Activated naive CD8-positive, alpha-beta T cell treated with anti-CD3 and anti-CD28 coated beads for 36 hours (primary cell): ENCODE data around the gene ZNRD2. TPM values are rescaled to one million over a fixed set of nuclear protein-coding genes. Genes with fewer than 3 reads are reported as not detected.
A peak's percentile ranks its signal among the peaks of the same experiment; 100 is the strongest.

Source experiments
- DNase-seq: peaks from one replicate; pipeline ENCODE4 v3.0.0; 2021
- H3K27ac Mint-ChIP-seq: one replicate; pipeline ENCODE4 v1.8.0; 2022; ENCODE audit warnings: mild to moderate bottlenecking, moderate library complexity, mixed read lengths
- H3K27me3 Mint-ChIP-seq: one replicate; pipeline ENCODE4 v1.8.0; 2022; ENCODE audit warnings: mild to moderate bottlenecking, mixed read lengths
- H3K36me3 Mint-ChIP-seq: one replicate; pipeline ENCODE4 v1.8.0; 2021; ENCODE audit warnings: mild to moderate bottlenecking, mixed read lengths
- H3K4me1 Mint-ChIP-seq: one replicate; pipeline ENCODE4 v1.8.0; 2021; ENCODE audit warnings: mixed read lengths
- H3K4me3 Mint-ChIP-seq: one replicate; pipeline ENCODE4 v1.8.0; 2022; ENCODE audit warnings: mild to moderate bottlenecking, moderate library complexity, mixed read lengths
- H3K9me3 Mint-ChIP-seq: one replicate; pipeline ENCODE4 v1.8.0; 2022; ENCODE audit warnings: mixed read lengths
- total RNA-seq, 2 experiments: library from RNA; stranded (reverse); gene quantifications; one replicate each; pipeline ENCODE4 v1.2.3, GENCODE V29; 2021

Gene ZNRD2
- total RNA-seq, 2 experiments from 2014 or later: 59.1 to 63.3 TPM

GRCh38 chr11:65611028-65611757, 40.9 kb downstream of the ZNRD2 start:
- Mint-ChIP-seq H3K4me1 (peaks cover 41% of the 10 kb centered on the region), H3K36me3 (peaks cover 20% of the 10 kb centered on the region)

GRCh38 chr11:65611758-65612603, 41.7 kb downstream of the ZNRD2 start:
- Mint-ChIP-seq H3K36me3 (peaks cover 25% of the 10 kb centered on the region), H3K9me3 (no peaks in the 10 kb centered on the region), H3K4me1 (peaks cover 43% of the 10 kb centered on the region), H3K4me3 (peak overlapping the region; percentile 95), H3K27me3 (no peaks in the 10 kb centered on the region), H3K27ac (peak overlapping the region; percentile 80)
- DNase-seq: no peak

More at GRCh38 chr11:65611028-65611757, 40.9 kb downstream of the ZNRD2 start:
- Mint-ChIP-seq H3K27me3 (no peaks in the 10 kb centered on the region), H3K27ac (peak overlapping the region; percentile 70), H3K9me3 (no peaks in the 10 kb centered on the region), H3K4me3 (peak overlapping the region; percentile 95)
- DNase-seq: no peak

- Mint-ChIP-seq H3K4me3 (peak overlapping the region; percentile 95), H3K27me3 (no peaks in the 10 kb centered on the region), H3K4me1 (peaks cover 49% of the 10 kb centered on the region), H3K9me3 (no peaks in the 10 kb centered on the region), H3K36me3 (peaks cover 25% of the 10 kb centered on the region), H3K27ac (peak overlapping the region; percentile 80)
- DNase-seq: no peak
These were observed 42.4 kb downstream of the ZNRD2 start for GRCh38 chr11:65612691-65613090.

GRCh38 chr11:65613091-65613928, 43.0 kb downstream of the ZNRD2 start:
- Mint-ChIP-seq H3K27me3 (no peaks in the 10 kb centered on the region), H3K4me1 (peaks cover 49% of the 10 kb centered on the region), H3K27ac (peak overlapping the region; percentile 80), H3K9me3 (no peaks in the 10 kb centered on the region), H3K4me3 (peak overlapping the region; percentile 95), H3K36me3 (peaks cover 25% of the 10 kb centered on the region)
- peak; percentile 29 for DNase-seq

- peak; percentile 100 for DNase-seq
- Mint-ChIP-seq H3K36me3 (peaks cover 24% of the 10 kb centered on the region), H3K27ac (peak within 1 kb of the TSS; percentile 98), H3K4me1 (peaks cover 42% of the 10 kb centered on the region), H3K9me3 (no peaks in the 10 kb centered on the region), H3K4me3 (peak within 1 kb of the TSS; percentile 99), H3K27me3 (no peaks in the 10 kb centered on the region)
These were observed 45.1 kb downstream of the ZNRD2 start, which contains the start of gene PCNX3 for GRCh38 chr11:65615229-65615949. TSS of gene PCNX3 (plus strand) at chr11:65615776. CDS start at chr11:65616312, 536 bp downstream.

GRCh38 chr11:65615950-65616574, 45.8 kb downstream of the ZNRD2 start:
- Mint-ChIP-seq H3K9me3 (no peaks in the 10 kb centered on the region), H3K27ac (peak overlapping the region; percentile 98), H3K36me3 (peaks cover 23% of the 10 kb centered on the region), H3K27me3 (no peaks in the 10 kb centered on the region), H3K4me3 (peak overlapping the region; percentile 99), H3K4me1 (peaks cover 37% of the 10 kb centered on the region)
- peak; percentile 70 for DNase-seq

GRCh38 chr11:65616575-65617001, 46.3 kb downstream of the ZNRD2 start:
- peak overlapping the region; percentile 99 for H3K4me3 Mint-ChIP-seq
- DNase-seq: peak; percentile 50
- H3K36me3 Mint-ChIP-seq: peaks cover 22% of the 10 kb centered on the region
- peak overlapping the region; percentile 97 for H3K27ac Mint-ChIP-seq
- H3K4me1 Mint-ChIP-seq: peaks cover 33% of the 10 kb centered on the region
- H3K27me3 Mint-ChIP-seq: no peaks in the 10 kb centered on the region
- H3K9me3 Mint-ChIP-seq: no peaks in the 10 kb centered on the region

GRCh38 chr11:65617136-65617850, 47.0 kb downstream of the ZNRD2 start:
- H3K27ac Mint-ChIP-seq: peak overlapping the region; percentile 97
- H3K27me3 Mint-ChIP-seq: no peaks in the 10 kb centered on the region
- H3K4me1 Mint-ChIP-seq: peaks cover 28% of the 10 kb centered on the region
- peaks cover 23% of the 10 kb centered on the region for H3K36me3 Mint-ChIP-seq
- DNase-seq: no peak
- no peaks in the 10 kb centered on the region for H3K9me3 Mint-ChIP-seq
- peak overlapping the region; percentile 99 for H3K4me3 Mint-ChIP-seq

- Mint-ChIP-seq H3K9me3 (no peaks in the 10 kb centered on the region), H3K4me1 (peaks cover 19% of the 10 kb centered on the region), H3K27me3 (no peaks in the 10 kb centered on the region), H3K4me3 (no peak overlapping the region), H3K36me3 (peaks cover 17% of the 10 kb centered on the region), H3K27ac (no peak overlapping the region)
- DNase-seq: no peak
These were observed 47.9 kb downstream of the ZNRD2 start for GRCh38 chr11:65617990-65618751.

GRCh38 chr11:65618763-65619162, 48.5 kb downstream of the ZNRD2 start:
- no peaks in the 10 kb centered on the region for H3K9me3 Mint-ChIP-seq
- H3K4me3 Mint-ChIP-seq: no peak overlapping the region
- H3K36me3 Mint-ChIP-seq: peaks cover 15% of the 10 kb centered on the region
- peak overlapping the region; percentile 42 for H3K27ac Mint-ChIP-seq
- H3K27me3 Mint-ChIP-seq: no peaks in the 10 kb centered on the region
- no peak for DNase-seq
- peaks cover 19% of the 10 kb centered on the region for H3K4me1 Mint-ChIP-seq

GRCh38 chr11:65619281-65619928, 49.1 kb downstream of the ZNRD2 start:
- Mint-ChIP-seq H3K27ac (no peak overlapping the region), H3K9me3 (no peaks in the 10 kb centered on the region), H3K4me3 (no peak overlapping the region), H3K27me3 (no peaks in the 10 kb centered on the region), H3K4me1 (peaks cover 19% of the 10 kb centered on the region), H3K36me3 (peaks cover 15% of the 10 kb centered on the region)
- no peak for DNase-seq

GRCh38 chr11:65620666-65621065, 50.4 kb downstream of the ZNRD2 start:
- H3K27me3 Mint-ChIP-seq: no peaks in the 10 kb centered on the region
- peaks cover 19% of the 10 kb centered on the region for H3K4me1 Mint-ChIP-seq
- no peak for DNase-seq
- no peak overlapping the region for H3K27ac Mint-ChIP-seq
- no peaks in the 10 kb centered on the region for H3K9me3 Mint-ChIP-seq
- H3K36me3 Mint-ChIP-seq: peaks cover 15% of the 10 kb centered on the region
- H3K4me3 Mint-ChIP-seq: no peak overlapping the region
